GM23338 (cell line): Measurements from ENCODE around the gene OARD1. TPM values are rescaled to one million over a fixed set of nuclear protein-coding genes. Genes with fewer than 3 reads are reported as not detected.

Experiments
- ATAC-seq: fragments of 200-7000 bp; cut with Tn5 transposase; 3 replicates; pipeline ENCODE4 v1.9.1; 2020
- DNase-seq: peaks from one replicate; pipeline ENCODE4 v3.0.0-alpha.2; 2015; ENCODE audit warnings: low spot score
- H2AFZ ChIP-seq: fragments of 200-600 bp; sonication (generic); 2 replicates; pipeline ENCODE4 v1.8.0; 2016; ENCODE audit warnings: antibody characterized with exemption, mild to moderate bottlenecking, moderate library complexity
- H3F3A ChIP-seq: fragments of 200-600 bp; sonication (generic); replicated peaks from 2 replicates; pipeline ENCODE4 v1.8.0; 2017; ENCODE audit warnings: antibody characterized with exemption, mixed run types, low read depth
- H3K27ac ChIP-seq: fragments of 200-600 bp; sonication (generic); 2 replicates; pipeline ENCODE4 v1.6.1; 2016; ENCODE audit warnings: low read depth
- H3K27me3 ChIP-seq: fragments of 200-600 bp; sonication (generic); 2 replicates; pipeline ENCODE4 v1.8.0; 2016; ENCODE audit warnings: mild to moderate bottlenecking, mixed run types, moderate library complexity; ENCODE audit not compliant: insufficient read depth
- H3K36me3 ChIP-seq: fragments of 200-600 bp; sonication (generic); 2 replicates; pipeline ENCODE4 v1.8.0; 2016; ENCODE audit warnings: mild to moderate bottlenecking; ENCODE audit not compliant: insufficient read depth
- H3K4me1 ChIP-seq: fragments of 200-600 bp; sonication (generic); 2 replicates; pipeline ENCODE4 v1.8.0; 2016; ENCODE audit warnings: mild to moderate bottlenecking, moderate library complexity; ENCODE audit not compliant: insufficient read depth
- H3K4me2 ChIP-seq: fragments of 200-600 bp; sonication (generic); 2 replicates; pipeline ENCODE4 v1.7.1; 2017; ENCODE audit warnings: mixed run types
- H3K4me3 ChIP-seq: fragments of 200-600 bp; sonication (generic); 2 replicates; pipeline ENCODE4 v1.6.1; 2016; ENCODE audit warnings: mixed run types
- H3K79me2 ChIP-seq: fragments of 200-600 bp; sonication (generic); replicated peaks from 2 replicates; pipeline ENCODE4 v1.8.0; 2017; ENCODE audit warnings: mild to moderate bottlenecking; ENCODE audit not compliant: insufficient read depth
- H3K9me2 ChIP-seq: fragments of 200-600 bp; sonication (generic); 2 replicates; pipeline ENCODE4 v1.8.0; 2017; ENCODE audit not compliant: insufficient read depth
- H4K20me1 ChIP-seq: fragments of 200-600 bp; sonication (generic); replicated peaks from 2 replicates; pipeline ENCODE4 v1.8.0; 2017; ENCODE audit warnings: mild to moderate bottlenecking; ENCODE audit not compliant: insufficient read depth
- H3K27ac Mint-ChIP-seq: 2 replicates; pipeline ENCODE4 v1.8.0; 2020; ENCODE audit warnings: inconsistent platforms, mild to moderate bottlenecking, moderate library complexity, mixed read lengths
- H3K27me3 Mint-ChIP-seq: 3 replicates; pipeline ENCODE4 v1.8.0; 2022; ENCODE audit warnings: low read depth, mild to moderate bottlenecking, moderate library complexity, mixed read lengths, inconsistent platforms; ENCODE audit not compliant: insufficient read depth, poor library complexity
- H3K36me3 Mint-ChIP-seq: 3 replicates; pipeline ENCODE4 v1.8.0; 2021; ENCODE audit warnings: low read depth, mild to moderate bottlenecking, inconsistent platforms, moderate library complexity, mixed read lengths
- H3K4me1 Mint-ChIP-seq: 3 replicates; pipeline ENCODE4 v1.8.0; 2020; ENCODE audit warnings: mild to moderate bottlenecking, inconsistent platforms, mixed read lengths
- H3K4me3 Mint-ChIP-seq: 3 replicates; pipeline ENCODE4 v1.8.0; 2021; ENCODE audit warnings: moderate library complexity, mild to moderate bottlenecking, inconsistent platforms, mixed read lengths
- H3K9me3 Mint-ChIP-seq: 3 replicates; pipeline ENCODE4 v1.8.0; 2020; ENCODE audit warnings: moderate library complexity, mild to moderate bottlenecking, inconsistent platforms, mixed read lengths
- CREB1 ChIP-seq: fragments of 250-450 bp; sonication (Bioruptor Pico); IDR thresholded peaks from 2 replicates; pipeline ENCODE4 v1.5.0; 2020; ENCODE audit warnings: low read depth, mild to moderate bottlenecking, moderate library complexity
- CTCF ChIP-seq, 2 experiments: fragments of 200-600 bp in 1 of 2; sonication (generic) in 1 of 2; conservative IDR thresholded peaks; 2 replicates each; pipeline versions ENCODE4 v1.5.1 to v1.6.1; 2016 to 2017; ENCODE audit warnings: antibody characterized with exemption in 2 of 2, low read depth in 2 of 2, mild to moderate bottlenecking in 2 of 2, moderate library complexity in 1 of 2
- EZH2 ChIP-seq: fragments of 200-600 bp; sonication (generic); IDR thresholded peaks from one replicate; pipeline ENCODE4 v1.8.0; 2017; ENCODE audit warnings: antibody characterized with exemption, mild to moderate bottlenecking, low read depth; ENCODE audit not compliant: unreplicated experiment
- EZH2phosphoT487 ChIP-seq: fragments of 200-600 bp; sonication (generic); IDR thresholded peaks from one replicate; pipeline ENCODE4 v1.8.1; 2018; ENCODE audit warnings: antibody characterized with exemption; ENCODE audit not compliant: unreplicated experiment
- JUNB ChIP-seq: IDR thresholded peaks from one replicate; pipeline ENCODE4 v1.6.1; 2016; ENCODE audit warnings: antibody characterized with exemption; ENCODE audit not compliant: unreplicated experiment
- NANOG ChIP-seq: IDR thresholded peaks from 2 replicates; pipeline ENCODE4 v1.6.1; 2016; ENCODE audit warnings: antibody characterized with exemption, borderline replicate concordance
- POLR2AphosphoS5 ChIP-seq: IDR thresholded peaks from 2 replicates; pipeline ENCODE4 v1.6.1; 2016; ENCODE audit warnings: antibody characterized with exemption, low read depth
- REST ChIP-seq: IDR thresholded peaks from one replicate; pipeline ENCODE4 v1.6.1; 2018; ENCODE audit warnings: antibody characterized with exemption; ENCODE audit not compliant: unreplicated experiment
- STAT1 ChIP-seq: IDR thresholded peaks from one replicate; pipeline ENCODE4 v1.6.1; 2016; ENCODE audit warnings: antibody characterized with exemption; ENCODE audit not compliant: unreplicated experiment
- ZNF114 ChIP-seq: fragments of 250-450 bp; sonication (Bioruptor Pico); IDR thresholded peaks from 2 replicates; pipeline ENCODE4 v1.5.0; 2020; ENCODE audit warnings: mild to moderate bottlenecking, moderate library complexity
- ZNF331 ChIP-seq: fragments of 250-450 bp; sonication (Bioruptor Pico); IDR thresholded peaks from 2 replicates; pipeline ENCODE4 v1.5.0; 2020; ENCODE audit warnings: low read depth, mild to moderate bottlenecking, moderate library complexity
- polyA plus RNA-seq: library from polyadenylated mRNA; unstranded; fragments of >200 nt; fragmentation: Nextera tagmentation; extraction: Ambion mirVana; gene quantifications from 2 replicates; pipeline ENCODE4 v1.2.1, GENCODE V29; 2016
- total RNA-seq: library from RNA; depleted of rRNA; stranded (reverse); fragments of >200 nt; shearing (Covaris generic); gene quantifications from 2 replicates; pipeline ENCODE4 v1.2.3, GENCODE V29; 2014
- TF ChIP-seq, protein P1 (sequence below): IDR thresholded peaks from 2 replicates; pipeline ENCODE4 v1.6.1; 2016; ENCODE audit warnings: antibody characterized with exemption

OARD1 gene
- total and polyA plus RNA-seq, 2 experiments from 2014 or later: 25.9 to 60.8 TPM

DNA sequence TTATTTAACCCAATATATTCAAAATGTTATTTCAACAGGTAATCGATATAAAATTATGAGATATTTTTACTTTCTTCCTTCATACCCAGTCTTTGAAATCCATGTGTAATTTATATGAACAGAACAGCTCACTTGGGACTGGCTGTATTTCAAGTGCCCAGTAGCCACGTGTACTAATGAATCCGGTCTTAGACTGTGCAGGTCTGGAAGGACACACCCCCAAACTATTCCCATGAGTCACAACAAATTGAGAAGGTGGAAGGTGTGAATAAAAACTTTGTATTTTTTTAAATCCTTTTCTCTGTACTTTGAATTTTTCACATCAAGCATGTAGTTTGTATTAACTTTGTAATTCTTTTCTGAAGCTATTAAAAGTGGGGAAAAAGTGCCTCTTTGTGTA lies 36.0 kb downstream of the OARD1 start (continued):
- TF ChIP-seq CTCF (conservative IDR thresholded peaks at IDR 0.05; ENCODE audit: low read depth in 2 of 2) (no peak), REST (no peak), ZNF331 (CRISPR knock-in tag) (no peak), EZH2phosphoT487 (no peak), POLR2AphosphoS5 (no peak), ZNF114 (CRISPR knock-in tag) (no peak), JUNB (no peak), EZH2 (no peak)

DNA sequence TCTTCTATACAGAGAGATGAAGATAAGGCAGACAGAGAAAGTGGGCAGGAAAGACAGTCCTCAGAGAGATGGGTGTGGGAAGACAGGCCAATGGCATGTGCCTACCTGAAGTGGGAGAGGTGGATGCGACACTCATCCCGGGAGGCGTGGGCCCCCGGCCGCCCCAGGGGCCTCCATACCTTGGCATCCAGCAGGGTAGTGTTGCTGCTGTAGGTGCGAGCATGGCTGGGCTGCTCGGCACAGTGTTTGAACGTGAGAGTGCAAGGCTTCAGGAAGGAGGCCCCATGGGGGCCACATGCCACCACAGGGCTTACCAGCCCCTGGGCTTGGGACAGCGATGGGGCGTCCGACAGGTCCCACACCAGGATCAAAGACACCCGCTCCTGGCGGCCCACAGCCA lies 38.4 kb downstream of the OARD1 start:
- Histone ChIP-seq H3F3A (no peaks in the 10 kb centered on the region), H3K4me2 (no peak overlapping the region), H3K36me3 (no peaks in the 10 kb centered on the region), H3K9me2 (no peaks in the 10 kb centered on the region), H4K20me1 (no peaks in the 10 kb centered on the region), H3K4me1 (peaks cover 6% of the 10 kb centered on the region), H3K27ac (no peak overlapping the region), H3K79me2 (no peaks in the 10 kb centered on the region), H3K4me3 (no peak overlapping the region), H2AFZ (no peak overlapping the region), H3K27me3 (no peaks in the 10 kb centered on the region; the same call in 1 of the 2 replicates)
- DNase-seq (no peak), ATAC-seq (no peak)
- Mint-ChIP-seq H3K4me3 (no peak overlapping the region), H3K27ac (no peak overlapping the region), H3K4me1 (peaks cover 14% of the 10 kb centered on the region), H3K9me3 (no peaks in the 10 kb centered on the region), H3K36me3 (no peaks in the 10 kb centered on the region; the same call in 2 of the 3 replicates), H3K27me3 (peaks cover 10% of the 10 kb centered on the region)
- TF ChIP-seq ZNF114 (CRISPR knock-in tag) (no peak), POLR2AphosphoS5 (no peak), NANOG (no peak), CTCF (conservative IDR thresholded peaks at IDR 0.05; ENCODE audit: low read depth in 2 of 2) (no peak), JUNB (no peak), EZH2phosphoT487 (no peak), CREB1 (CRISPR knock-in tag) (no peak), STAT1 (no peak), EZH2 (no peak), REST (no peak), ZNF331 (CRISPR knock-in tag) (no peak)
- TF ChIP-seq, protein P1, sequence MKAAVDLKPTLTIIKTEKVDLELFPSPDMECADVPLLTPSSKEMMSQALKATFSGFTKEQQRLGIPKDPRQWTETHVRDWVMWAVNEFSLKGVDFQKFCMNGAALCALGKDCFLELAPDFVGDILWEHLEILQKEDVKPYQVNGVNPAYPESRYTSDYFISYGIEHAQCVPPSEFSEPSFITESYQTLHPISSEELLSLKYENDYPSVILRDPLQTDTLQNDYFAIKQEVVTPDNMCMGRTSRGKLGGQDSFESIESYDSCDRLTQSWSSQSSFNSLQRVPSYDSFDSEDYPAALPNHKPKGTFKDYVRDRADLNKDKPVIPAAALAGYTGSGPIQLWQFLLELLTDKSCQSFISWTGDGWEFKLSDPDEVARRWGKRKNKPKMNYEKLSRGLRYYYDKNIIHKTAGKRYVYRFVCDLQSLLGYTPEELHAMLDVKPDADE: no peak
